Aorta (tissue), 5 donors: ENCODE measurements around the gene LYZL2. TPM values are rescaled to one million over a fixed set of nuclear protein-coding genes. Genes with fewer than 3 reads are reported as not detected.
A peak's percentile ranks its signal among the peaks of the same experiment; 100 is the strongest.
"Not testable (repeated sequence)": the region's sequence is repeated elsewhere in the genome, so short reads cannot be mapped to it uniquely, and the experiment has no call there.

ENCODE experiments used
- ATAC-seq: fragments of 200-7000 bp; cut with Tn5 transposase; one replicate; pipeline ENCODE4 v1.9.1; 2022; ENCODE audit warnings: moderate library complexity; ENCODE audit not compliant: low FRiP score
- DNase-seq, 2 donors: peaks; one replicate each; pipeline ENCODE4 v3.0.0-alpha.2; 2020
- H3K27ac ChIP-seq, 2 donors: one replicate each; pipeline ENCODE4 v1.5.1; 2013; ENCODE audit warnings: low read length in 2 of 2, mild to moderate bottlenecking in 2 of 2, moderate library complexity in 2 of 2, control low read depth in 1 of 2, inconsistent platforms in 1 of 2, low read depth in 1 of 2
- H3K27me3 ChIP-seq, 2 donors: one replicate each; pipeline ENCODE4 v1.6.1; 2013; ENCODE audit warnings: control low read depth in 1 of 2, low read length in 1 of 2, mild to moderate bottlenecking in 1 of 2, moderate library complexity in 1 of 2; ENCODE audit not compliant: insufficient read depth in 2 of 2, control insufficient read depth in 1 of 2
- H3K36me3 ChIP-seq, 2 donors: one replicate each; pipeline ENCODE4 v1.6.1; 2013; ENCODE audit warnings: control low read depth in 1 of 2, low read length in 1 of 2, mild to moderate bottlenecking in 1 of 2; ENCODE audit not compliant: insufficient read depth in 2 of 2, control insufficient read depth in 1 of 2
- H3K4me1 ChIP-seq, 2 donors: one replicate each; pipeline ENCODE4 v1.6.1; 2013; ENCODE audit warnings: low read length in 2 of 2, control low read depth in 1 of 2, mild to moderate bottlenecking in 1 of 2, moderate library complexity in 1 of 2; ENCODE audit not compliant: insufficient read depth in 2 of 2, control insufficient read depth in 1 of 2
- H3K4me3 ChIP-seq, 2 donors: one replicate each; pipeline ENCODE4 v1.5.1; 2013; ENCODE audit warnings: low read length in 2 of 2, control low read depth in 1 of 2, mild to moderate bottlenecking in 1 of 2
- H3K9me3 ChIP-seq: one replicate; pipeline ENCODE4 v1.6.1; 2013; ENCODE audit warnings: mild to moderate bottlenecking, low read length; ENCODE audit not compliant: control insufficient read depth
- WGBS, 2 donors: extraction: QIAGEN DNeasy Blood & Tissue Kit; methylation state at CpG; one replicate each; pipeline ENCODE4 v1.1.7; 2013; 5-methylcytosine and 5-hydroxymethylcytosine counted together
- intact Hi-C, 2 donors: fragments of 100-400 bp; cut with DNase I; formaldehyde crosslinking; loops; one replicate each; pipeline versions ENCODE4 v1.14.2 to v1.15.0; 2022
- polyA plus RNA-seq, 2 donors: library from polyadenylated mRNA; stranded (reverse); fragments of 200-250 nt; gene quantifications; one replicate each; pipeline ENCODE4 v1.2.3, GENCODE V29; 2013
- total RNA-seq, 2 donors: library from RNA; stranded (reverse); fragmentation: NEBNext Ultra II Directional; extraction: Animal tissue kit (Norgen Biotek cat#: 25700); gene quantifications; one replicate each; pipeline ENCODE4 v1.2.1, GENCODE V29; 2021
- donor health status: healthy with polysubstance abuse.
- donor health status: Bipolar disorder and iron deficiency.
- donor health status: DM: no; HTN: no; CAD: no.
- donor health status: DM: no; HTN: no; CAD: no.
- donor health status: DM: yes; HTN: yes; CAD: no.

LYZL2 gene
- total and polyA plus RNA-seq, 4 donors = not detected

DNA sequence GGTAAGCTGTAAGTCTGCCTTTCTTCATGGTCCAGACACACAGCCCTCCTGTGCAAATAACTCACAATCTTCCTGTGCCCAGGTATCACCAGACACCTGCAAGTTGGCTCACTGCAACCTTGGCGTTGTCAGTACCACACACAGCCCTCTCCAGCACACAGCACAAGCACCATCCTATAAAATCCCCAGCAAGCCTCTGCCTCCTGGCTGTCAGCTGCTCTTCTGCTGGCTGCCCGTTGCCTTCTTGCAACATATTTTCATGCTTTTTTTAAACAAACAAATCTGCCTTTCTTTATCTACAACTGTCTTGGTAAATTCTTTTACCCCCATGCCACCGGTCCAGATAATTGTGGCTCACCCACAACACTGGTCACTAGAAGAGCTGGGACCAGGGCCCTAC is 36.8 kb downstream of the LYZL2 start:
- 56 to 64% methylated on average over 3 of the region's 3 CpGs for WGBS, 2 donors
- intact Hi-C loops = loop anchor here in 1 of 2 donors (5.0 kb wide), 1 partner anchor 180 kb away; no protein-coding TSS in a partner anchor
- not testable (repeated sequence) for H3K4me1 ChIP-seq, ATAC-seq, DNase-seq, H3K9me3 ChIP-seq, H3K27me3 ChIP-seq, H3K4me3 ChIP-seq, H3K36me3 ChIP-seq, H3K27ac ChIP-seq

DNA sequence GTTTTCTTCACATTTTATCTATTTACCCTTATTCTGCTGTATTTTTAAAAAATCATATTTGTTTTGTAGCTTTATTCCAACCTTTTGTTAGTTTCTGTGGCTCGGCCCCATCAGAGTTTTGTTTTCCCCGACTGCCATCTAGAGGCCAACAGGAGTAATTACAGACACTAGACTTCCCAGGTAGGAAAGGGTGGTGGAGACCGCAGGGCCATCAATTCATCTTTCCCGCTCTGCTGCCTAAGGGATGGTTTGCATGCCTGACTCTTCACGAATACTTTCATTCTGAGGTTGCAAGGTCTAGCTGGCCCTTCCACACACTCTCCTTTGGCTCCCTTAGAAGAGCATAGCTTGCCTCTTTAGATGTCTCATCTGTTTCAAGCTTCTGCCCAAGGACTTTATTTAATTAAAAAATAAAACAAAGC is 38.3 kb downstream of the LYZL2 start:
- Histone ChIP-seq H3K27me3 (no peaks in the 10 kb centered on the region), H3K36me3 (no peaks in the 10 kb centered on the region), H3K9me3 (no peaks in the 10 kb centered on the region), H3K27ac (no peak overlapping the region), H3K4me3 (no peak overlapping the region), H3K4me1 (no peaks in the 10 kb centered on the region)
- intact Hi-C loops = loop anchor here (1.0 to 5.0 kb wide), 2 partner anchors 179 to 199 kb away; no protein-coding TSS in a partner anchor
- 0 to 5% methylated on average over 5 of the region's 5 CpGs for WGBS, 2 donors
- no peak for DNase-seq
- peak; percentile 82 for ATAC-seq

DNA sequence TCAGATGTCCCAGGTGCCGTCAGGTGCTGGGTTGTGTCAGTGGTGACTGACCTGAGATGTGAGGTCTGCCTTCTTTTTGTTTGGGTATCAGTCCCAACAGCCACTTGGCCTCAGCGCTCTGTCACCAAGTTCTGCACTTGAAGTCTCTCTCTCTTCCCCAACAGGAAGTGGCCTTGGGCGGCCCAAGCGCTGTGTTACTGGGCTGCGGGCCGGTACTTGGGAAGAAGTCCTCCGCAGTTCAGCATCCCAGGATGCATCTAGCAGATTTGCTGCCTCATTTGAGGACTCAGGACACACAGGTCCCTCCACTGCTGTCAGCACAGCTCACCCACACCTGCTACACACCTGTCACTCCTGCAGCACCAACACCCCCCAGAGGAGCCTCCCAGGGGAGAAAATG is 40.1 kb downstream of the LYZL2 start:
- no peak overlapping the region for H3K4me3 ChIP-seq
- H3K36me3 ChIP-seq = no peaks in the 10 kb centered on the region
- no peak for ATAC-seq
- WGBS, 2 donors = 81 to 88% methylated on average over 7 of the region's 7 CpGs
- intact Hi-C loops = no loop called here
- no peaks in the 10 kb centered on the region for H3K27me3 ChIP-seq
- DNase-seq = peak in 1 of 2 donors; percentile 60
- no peaks in the 10 kb centered on the region for H3K4me1 ChIP-seq
- no peaks in the 10 kb centered on the region for H3K9me3 ChIP-seq
- no peak overlapping the region for H3K27ac ChIP-seq

DNA sequence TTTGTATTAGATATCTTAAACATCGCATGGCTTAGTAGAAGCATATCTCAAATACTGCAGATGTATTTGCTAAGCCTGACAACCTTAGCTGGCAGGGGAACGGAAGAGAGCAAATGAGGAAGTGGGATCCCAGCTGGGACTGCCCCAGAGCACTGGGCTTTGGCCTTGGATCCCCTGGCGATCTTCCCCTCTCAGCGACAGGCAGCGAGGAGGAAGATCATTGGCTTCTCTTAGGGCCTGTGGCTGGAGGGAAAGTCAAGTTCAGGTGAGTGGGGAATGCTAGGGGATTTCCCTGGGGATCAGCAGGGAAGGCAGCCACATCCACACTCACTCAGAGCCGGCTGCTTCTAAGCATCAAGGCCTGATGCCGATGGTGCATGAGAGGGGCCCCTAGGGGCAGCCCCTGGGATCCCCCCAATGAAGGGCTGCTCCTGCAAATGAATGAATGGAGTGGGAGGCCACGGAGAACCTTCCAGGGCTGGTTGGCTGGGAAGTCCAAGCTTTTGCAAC is 42.0 kb downstream of the LYZL2 start:
- DNase-seq (peak in 1 of 2 donors; percentile 80), ATAC-seq (peak; percentile 23)
- intact Hi-C loops = no loop called here
- Histone ChIP-seq H3K27me3 (no peaks in the 10 kb centered on the region), H3K36me3 (no peaks in the 10 kb centered on the region), H3K9me3 (no peaks in the 10 kb centered on the region), H3K4me3 (no peak overlapping the region), H3K4me1 (no peaks in the 10 kb centered on the region), H3K27ac (no peak overlapping the region)
- WGBS, 2 donors = 75 to 87% methylated on average over 8 of the region's 8 CpGs

DNA sequence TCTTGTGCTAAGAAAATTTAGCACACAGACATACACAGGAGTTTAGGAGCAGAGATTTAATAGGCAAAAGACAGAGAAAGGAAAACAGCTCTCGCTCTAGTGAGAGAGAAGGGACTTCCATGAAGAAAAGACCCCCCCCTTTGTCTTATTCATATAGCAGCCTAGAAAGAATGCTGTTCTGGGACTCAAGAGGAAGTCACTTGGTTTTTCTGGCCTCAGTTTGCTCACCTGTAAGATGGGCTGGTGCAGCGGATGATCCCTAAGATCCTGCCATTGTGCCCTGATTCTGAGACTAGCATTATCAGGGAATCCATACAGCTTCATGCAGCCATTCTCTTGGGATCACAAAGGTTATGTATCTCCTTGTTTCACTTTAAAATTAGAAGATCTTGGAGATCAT is 42.7 kb downstream of the LYZL2 start:
- Histone ChIP-seq H3K36me3 (no peaks in the 10 kb centered on the region), H3K27me3 (no peaks in the 10 kb centered on the region), H3K4me3 (no peak overlapping the region), H3K9me3 (no peaks in the 10 kb centered on the region), H3K27ac (no peak overlapping the region), H3K4me1 (no peaks in the 10 kb centered on the region)
- ATAC-seq (no peak), DNase-seq (no peak)
- 97 to 99% methylated on average over 2 of the region's 2 CpGs for WGBS, 2 donors
- intact Hi-C loops = no loop called here

DNA sequence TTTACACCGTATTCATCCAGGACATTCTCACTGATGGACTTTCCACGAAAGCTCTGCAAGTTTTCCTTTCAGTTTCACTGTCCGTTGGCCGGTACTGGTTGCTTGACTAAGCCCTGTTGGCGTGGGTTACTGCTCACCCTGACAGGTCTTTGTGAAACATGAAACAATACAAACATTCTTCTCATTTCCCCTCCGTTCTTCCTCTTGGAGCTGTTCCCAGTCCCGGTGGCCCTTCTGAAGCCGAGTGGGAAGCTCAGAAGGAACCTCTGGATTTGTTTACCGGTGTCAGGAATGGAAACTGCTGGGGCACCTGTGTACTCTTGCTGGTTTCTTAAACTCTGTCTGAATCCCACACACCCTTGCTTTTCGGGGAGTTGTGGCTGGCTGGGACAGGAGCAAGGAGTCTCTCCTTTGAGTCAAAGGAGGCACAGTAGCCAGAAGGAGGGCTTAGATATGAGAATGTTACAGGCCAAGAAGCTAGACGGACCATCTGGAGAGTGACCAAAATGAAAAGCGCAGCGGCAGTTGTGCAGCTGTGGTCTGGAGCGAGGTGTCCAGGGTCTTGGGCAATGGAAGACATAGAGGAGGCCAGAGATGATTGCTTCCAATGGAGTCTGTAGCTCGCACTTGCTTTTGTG is 45.7 kb downstream of the LYZL2 start:
- WGBS, 2 donors = 23% methylated on average over 15 of the region's 15 CpGs
- H3K27ac ChIP-seq = peak overlapping the region in 1 of 2 donors; percentile 45
- ATAC-seq (peak; percentile 86), DNase-seq (peak in 1 of 2 donors; percentile 73)
- H3K4me1 ChIP-seq = no peaks in the 10 kb centered on the region
- no peaks in the 10 kb centered on the region for H3K36me3 ChIP-seq
- no peaks in the 10 kb centered on the region for H3K9me3 ChIP-seq
- intact Hi-C loops = no loop called here
- H3K4me3 ChIP-seq = peak overlapping the region; percentile 47 to 84
- H3K27me3 ChIP-seq = no peaks in the 10 kb centered on the region

DNA sequence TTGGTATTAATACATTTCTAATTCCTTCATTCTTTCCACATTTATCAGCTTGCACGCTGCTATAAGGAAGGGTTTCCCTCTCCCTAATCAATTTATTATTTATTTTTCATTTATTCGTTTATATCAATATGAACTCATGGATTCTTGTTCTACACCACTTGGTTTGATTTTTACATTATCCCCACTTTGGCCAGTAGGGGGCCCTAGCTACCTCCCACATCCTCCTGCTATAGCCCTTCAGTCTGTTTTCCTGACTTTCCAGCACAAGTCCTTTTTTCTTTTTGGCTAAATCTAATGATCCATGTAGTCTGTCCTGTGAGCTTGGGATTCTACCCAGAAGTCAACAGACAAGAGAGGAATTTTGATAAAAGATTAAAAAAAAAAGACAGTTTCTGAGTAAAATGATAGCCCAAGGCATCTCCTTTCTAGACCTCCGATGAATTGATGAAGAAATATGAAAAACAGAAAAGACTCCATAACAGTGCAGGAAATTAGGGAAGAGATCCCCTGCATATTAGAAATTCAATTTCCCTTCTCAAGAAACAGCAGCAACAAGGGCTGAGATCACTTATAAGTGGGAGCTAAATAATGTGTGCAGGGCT is 47.7 kb downstream of the LYZL2 start:
- WGBS, 2 donors = 37 to 41% methylated on average over 3 of the region's 3 CpGs
- no peak for DNase-seq
- H3K4me3 ChIP-seq = no peak overlapping the region
- no peak for ATAC-seq
- H3K36me3 ChIP-seq = no peaks in the 10 kb centered on the region
- H3K27me3 ChIP-seq = no peaks in the 10 kb centered on the region
- H3K27ac ChIP-seq = no peak overlapping the region
- no peaks in the 10 kb centered on the region for H3K9me3 ChIP-seq
- intact Hi-C loops = no loop called here
- H3K4me1 ChIP-seq = no peaks in the 10 kb centered on the region

DNA sequence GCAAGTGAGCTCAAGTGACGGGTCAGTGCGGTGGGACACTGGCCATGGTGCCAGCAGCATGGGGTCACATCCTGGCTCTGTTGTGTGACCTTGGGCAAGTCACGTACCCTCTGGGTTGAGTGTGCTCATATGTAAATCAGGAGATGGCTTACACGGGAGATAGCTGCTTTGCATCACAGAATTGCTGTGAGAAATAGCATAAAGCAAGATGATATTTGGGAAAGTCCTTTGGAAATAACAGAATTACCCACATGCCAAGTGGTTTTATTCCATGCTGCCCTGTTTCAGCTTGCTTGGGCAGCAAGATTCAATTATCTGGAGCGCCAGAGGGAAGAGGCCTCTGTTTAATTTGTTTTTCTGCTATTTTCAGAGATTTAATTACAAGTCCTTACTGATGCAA is 48.9 kb downstream of the LYZL2 start:
- ATAC-seq (no peak), DNase-seq (no peak)
- 93% methylated on average over 5 of the region's 5 CpGs for WGBS, 2 donors
- H3K36me3 ChIP-seq = no peaks in the 10 kb centered on the region
- intact Hi-C loops = no loop called here
- no peak overlapping the region for H3K27ac ChIP-seq
- no peaks in the 10 kb centered on the region for H3K9me3 ChIP-seq
- no peaks in the 10 kb centered on the region for H3K27me3 ChIP-seq
- no peak overlapping the region for H3K4me3 ChIP-seq
- no peaks in the 10 kb centered on the region for H3K4me1 ChIP-seq

DNA sequence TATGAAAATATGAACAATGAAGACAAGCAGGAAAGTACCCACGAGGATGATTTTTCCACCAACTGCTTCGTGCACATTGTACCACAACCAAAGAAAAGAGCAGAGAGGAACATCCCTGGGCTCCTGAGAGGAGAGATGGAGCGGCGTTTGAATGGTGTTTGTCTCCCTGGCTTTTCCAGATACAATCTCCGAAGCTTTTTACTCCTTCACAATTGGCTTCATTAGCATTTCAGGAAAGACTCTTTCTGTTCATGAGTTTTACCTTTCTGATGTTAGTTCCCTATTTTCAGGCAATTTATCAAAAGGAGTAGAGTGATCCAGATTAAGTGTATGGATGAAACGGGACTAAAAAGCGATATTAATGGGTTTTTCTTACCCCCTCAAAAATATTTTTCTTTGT is 49.3 kb downstream of the LYZL2 start:
- Histone ChIP-seq H3K4me1 (no peaks in the 10 kb centered on the region), H3K9me3 (no peaks in the 10 kb centered on the region), H3K27ac (no peak overlapping the region), H3K4me3 (no peak overlapping the region), H3K27me3 (no peaks in the 10 kb centered on the region), H3K36me3 (no peaks in the 10 kb centered on the region)
- DNase-seq (no peak), ATAC-seq (no peak)
- intact Hi-C loops = no loop called here
- WGBS, 2 donors = 95 to 96% methylated on average over 7 of the region's 7 CpGs
